Lung (tissue), 12 donors: ENCODE results near the gene GLP2R. TPM values are rescaled to one million over a fixed set of nuclear protein-coding genes. Genes with fewer than 3 reads are reported as not detected.

Experiments
- ATAC-seq: fragments of 200-7000 bp; cut with Tn5 transposase; one replicate; pipeline ENCODE4 v1.9.1; 2020; ENCODE audit warnings: moderate number of reproducible peaks; ENCODE audit not compliant: insufficient read depth, low FRiP score
- DNase-seq, 3 donors: peaks; one replicate each; pipeline ENCODE4 v3.0.0-alpha.2; 2013 to 2017
- H3K27ac ChIP-seq, 2 donors: one replicate each; pipeline ENCODE4 v1.5.1; 2013; ENCODE audit warnings: mild to moderate bottlenecking in 2 of 2, moderate library complexity in 2 of 2, control low read depth in 1 of 2, inconsistent platforms in 1 of 2, low read depth in 1 of 2, low read length in 1 of 2
- H3K27me3 ChIP-seq, 3 donors: one replicate each; pipeline ENCODE4 v1.5.1; 2013; ENCODE audit warnings: low read length in 2 of 3; ENCODE audit not compliant: control insufficient read depth in 3 of 3, insufficient read depth in 3 of 3
- H3K36me3 ChIP-seq, 4 donors: one replicate each; pipeline ENCODE4 v1.5.1; 2013; ENCODE audit warnings: low read length in 4 of 4, mild to moderate bottlenecking in 1 of 4, moderate library complexity in 1 of 4; ENCODE audit not compliant: control insufficient read depth in 4 of 4, insufficient read depth in 4 of 4
- H3K4me1 ChIP-seq, 5 donors: one replicate each; pipeline ENCODE4 v1.5.1; 2013; ENCODE audit warnings: low read length in 5 of 5, mild to moderate bottlenecking in 2 of 5, moderate library complexity in 1 of 5; ENCODE audit not compliant: control insufficient read depth in 5 of 5, insufficient read depth in 5 of 5
- H3K4me3 ChIP-seq: one replicate; pipeline ENCODE4 v1.5.1; 2013; ENCODE audit warnings: mild to moderate bottlenecking, control low read depth, moderate library complexity
- H3K9ac ChIP-seq, 2 donors: one replicate each; pipeline ENCODE4 v1.5.1; 2013; ENCODE audit warnings: low read length in 2 of 2, control low read depth in 1 of 2; ENCODE audit not compliant: insufficient read depth in 1 of 2
- H3K9me3 ChIP-seq, 4 donors: one replicate each; pipeline ENCODE4 v1.5.1; 2013; ENCODE audit warnings: low read length in 3 of 4, mild to moderate bottlenecking in 1 of 4, moderate library complexity in 1 of 4; ENCODE audit not compliant: control insufficient read depth in 4 of 4, insufficient read depth in 3 of 4
- WGBS, 2 donors: extraction: QIAGEN DNeasy Blood & Tissue Kit; methylation state at CpG; one replicate each; pipeline ENCODE4 v1.1.7; 2013; 5-methylcytosine and 5-hydroxymethylcytosine counted together
- polyA plus RNA-seq, 2 donors: library from polyadenylated mRNA; stranded (reverse); fragments of 200-250 nt; gene quantifications; one replicate each; pipeline ENCODE4 v1.2.1, GENCODE V29; 2013
- total RNA-seq, 2 donors: library from RNA; depleted of rRNA in 1 of 2; stranded (reverse); fragments of >200 nt in 1 of 2; gene quantifications; one replicate each; pipeline ENCODE4 v1.2.1, GENCODE V29; 2014 to 2021
- TF ChIP-seq, protein P1 (sequence below): IDR thresholded peaks from 2 replicates; pipeline ENCODE4 v1.5.1; 2012; ENCODE audit warnings: mild to moderate bottlenecking; ENCODE audit errors: control extremely low read depth, extremely low read depth
- donor health status: control.
- donor health status: control.
- donor health status: Bipolar disorder and iron deficiency.
- donor health status: healthy.
- donor health status: DM: yes; HTN: yes; CAD: no.

GLP2R gene
- total and polyA plus RNA-seq, 4 donors = 0.11 to 1.6 (median 0.54) TPM

DNA sequence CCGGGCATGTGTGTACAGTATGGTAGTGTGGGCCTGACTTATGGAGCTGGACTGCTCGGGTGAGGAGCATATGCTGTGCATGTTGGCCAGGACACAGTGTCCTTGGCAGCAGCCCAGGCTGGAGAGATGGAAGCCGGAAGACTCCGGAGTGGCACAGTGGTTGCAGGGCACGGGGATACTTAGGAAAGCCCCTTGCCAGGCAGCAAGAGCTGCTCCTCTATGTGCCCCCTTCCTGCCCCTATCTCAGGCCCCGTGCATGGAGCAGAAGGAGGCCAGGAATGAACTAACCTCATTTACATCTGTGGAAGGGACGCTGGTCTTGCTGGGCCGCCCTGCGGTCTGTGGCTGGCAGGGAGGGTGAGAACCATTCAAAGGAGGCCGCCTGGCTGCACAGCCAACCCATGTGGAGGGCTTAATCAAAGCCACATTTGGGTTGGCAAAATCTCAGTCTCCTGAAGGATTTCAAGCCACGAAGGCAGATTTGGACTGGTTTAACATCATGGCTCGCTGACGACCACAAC lies 111.6 kb downstream of the GLP2R start:
- Histone ChIP-seq H3K9me3 (peaks cover 0 to 4% (median 1%) of the 10 kb centered on the region in 4 donors), H3K4me3 (no peak overlapping the region), H3K4me1 (peaks cover 0 to 8% (median 4%) of the 10 kb centered on the region in 5 donors), H3K27ac (peak overlapping the region in 1 of 2 donors; percentile 26), H3K27me3 (no peaks in the 10 kb centered on the region), H3K36me3 (peaks cover 0 to 39% (median 13%) of the 10 kb centered on the region in 4 donors), H3K9ac (no peak overlapping the region)
- ATAC-seq = no peak
- TF ChIP-seq, protein P1, sequence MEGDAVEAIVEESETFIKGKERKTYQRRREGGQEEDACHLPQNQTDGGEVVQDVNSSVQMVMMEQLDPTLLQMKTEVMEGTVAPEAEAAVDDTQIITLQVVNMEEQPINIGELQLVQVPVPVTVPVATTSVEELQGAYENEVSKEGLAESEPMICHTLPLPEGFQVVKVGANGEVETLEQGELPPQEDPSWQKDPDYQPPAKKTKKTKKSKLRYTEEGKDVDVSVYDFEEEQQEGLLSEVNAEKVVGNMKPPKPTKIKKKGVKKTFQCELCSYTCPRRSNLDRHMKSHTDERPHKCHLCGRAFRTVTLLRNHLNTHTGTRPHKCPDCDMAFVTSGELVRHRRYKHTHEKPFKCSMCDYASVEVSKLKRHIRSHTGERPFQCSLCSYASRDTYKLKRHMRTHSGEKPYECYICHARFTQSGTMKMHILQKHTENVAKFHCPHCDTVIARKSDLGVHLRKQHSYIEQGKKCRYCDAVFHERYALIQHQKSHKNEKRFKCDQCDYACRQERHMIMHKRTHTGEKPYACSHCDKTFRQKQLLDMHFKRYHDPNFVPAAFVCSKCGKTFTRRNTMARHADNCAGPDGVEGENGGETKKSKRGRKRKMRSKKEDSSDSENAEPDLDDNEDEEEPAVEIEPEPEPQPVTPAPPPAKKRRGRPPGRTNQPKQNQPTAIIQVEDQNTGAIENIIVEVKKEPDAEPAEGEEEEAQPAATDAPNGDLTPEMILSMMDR = no peak
- peak; percentile 46 to 71 (median 61) for DNase-seq
- WGBS, 2 donors = 77 to 81% methylated on average over 13 of the region's 13 CpGs

DNA sequence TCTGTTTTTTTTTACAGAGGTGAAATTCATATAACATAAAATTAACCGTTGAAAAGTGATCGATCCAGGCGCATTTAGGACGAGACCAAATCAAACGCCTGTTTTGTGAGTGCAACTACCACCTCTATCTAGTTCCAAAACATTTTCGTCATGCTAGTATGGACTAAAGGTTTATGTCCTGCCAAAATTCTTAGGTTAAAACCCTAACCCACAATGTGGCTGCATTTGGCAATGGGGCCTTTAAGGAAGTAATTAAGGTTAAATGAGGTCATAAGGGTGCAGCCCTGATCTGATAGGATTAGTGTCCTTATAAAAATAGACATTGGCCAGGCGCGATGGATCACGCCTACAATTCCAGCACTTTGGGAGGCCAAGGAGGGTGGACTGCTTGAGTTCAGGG lies 112.2 kb downstream of the GLP2R start:
- H3K27ac ChIP-seq = no peak overlapping the region
- peaks cover 0 to 41% (median 17%) of the 10 kb centered on the region in 4 donors for H3K36me3 ChIP-seq
- no peak overlapping the region for H3K9ac ChIP-seq

DNA sequence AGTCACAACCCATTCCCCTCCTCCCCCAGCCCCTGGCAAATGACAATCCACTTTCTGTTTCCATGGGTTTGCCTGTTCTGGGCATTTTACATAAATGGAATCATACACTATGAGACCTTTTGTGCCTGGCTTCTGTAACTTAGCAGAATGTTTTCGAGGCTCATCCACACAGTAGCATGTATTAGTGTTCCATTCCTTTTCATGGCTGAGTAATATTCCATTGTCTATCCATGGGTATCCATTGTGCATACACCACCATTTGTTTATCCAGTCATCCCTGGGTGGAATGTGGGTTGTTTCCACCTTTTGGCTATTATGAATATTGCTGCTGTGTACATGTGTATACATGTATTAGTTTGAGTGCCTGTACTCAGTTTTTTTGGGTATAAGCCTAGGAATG lies 113.0 kb downstream of the GLP2R start:
- H3K36me3 ChIP-seq = peaks cover 0 to 39% (median 20%) of the 10 kb centered on the region in 4 donors
- peaks cover 0 to 4% (median 1%) of the 10 kb centered on the region in 4 donors for H3K9me3 ChIP-seq

More for the DNA sequence above, 112.2 kb downstream of the GLP2R start:
- Histone ChIP-seq H3K4me3 (no peak overlapping the region), H3K27me3 (no peaks in the 10 kb centered on the region), H3K9me3 (peaks cover 0 to 4% (median 1%) of the 10 kb centered on the region in 4 donors), H3K4me1 (peaks cover 0 to 8% (median 4%) of the 10 kb centered on the region in 5 donors)
- 96% methylated on average over 9 of the region's 9 CpGs for WGBS, 2 donors
- ATAC-seq (no peak), DNase-seq (no peak)
- TF ChIP-seq, protein P1 = no peak

More for the DNA sequence above, 113.0 kb downstream of the GLP2R start:
- TF ChIP-seq, protein P1 = no peak
- no peak for DNase-seq
- Histone ChIP-seq H3K27me3 (no peaks in the 10 kb centered on the region), H3K9ac (no peak overlapping the region), H3K4me1 (peaks cover 0 to 8% (median 4%) of the 10 kb centered on the region in 5 donors), H3K27ac (no peak overlapping the region), H3K4me3 (no peak overlapping the region)
- no peak for ATAC-seq
- 81 to 100% methylated on average over 1 of the region's 1 CpG for WGBS, 2 donors
